Muscle layer of duodenum (tissue), 2 donors: ENCODE data around the gene FRAT2.

Source experiments
- H3K27ac ChIP-seq: one replicate; pipeline ENCODE4 v1.7.0; 2013; ENCODE audit warnings: mild to moderate bottlenecking, low read length
- H3K27me3 ChIP-seq: one replicate; pipeline ENCODE4 v1.7.0; 2013; ENCODE audit warnings: low read depth, mild to moderate bottlenecking, control low read depth, low read length
- H3K36me3 ChIP-seq, 2 donors: one replicate each; pipeline ENCODE4 v1.7.0; 2013; ENCODE audit warnings: low read length in 2 of 2, control low read depth in 1 of 2, mild to moderate bottlenecking in 1 of 2; ENCODE audit not compliant: insufficient read depth in 2 of 2, control insufficient read depth in 1 of 2
- H3K4me1 ChIP-seq, 2 donors: one replicate each; pipeline ENCODE4 v1.7.0; 2013; ENCODE audit warnings: low read length in 2 of 2, mild to moderate bottlenecking in 2 of 2, control low read depth in 1 of 2, moderate library complexity in 1 of 2; ENCODE audit not compliant: insufficient read depth in 2 of 2, control insufficient read depth in 1 of 2
- H3K4me3 ChIP-seq, 2 donors: one replicate each; pipeline ENCODE4 v1.7.0; 2013; ENCODE audit warnings: low read length in 2 of 2, low read depth in 1 of 2, mild to moderate bottlenecking in 1 of 2
- H3K9me3 ChIP-seq, 2 donors: one replicate each; pipeline ENCODE4 v1.7.0; 2013; ENCODE audit warnings: low read length in 2 of 2, control low read depth in 1 of 2, mild to moderate bottlenecking in 1 of 2; ENCODE audit not compliant: control insufficient read depth in 1 of 2
- donor health status: healthy.

The FRAT2 gene

DNA sequence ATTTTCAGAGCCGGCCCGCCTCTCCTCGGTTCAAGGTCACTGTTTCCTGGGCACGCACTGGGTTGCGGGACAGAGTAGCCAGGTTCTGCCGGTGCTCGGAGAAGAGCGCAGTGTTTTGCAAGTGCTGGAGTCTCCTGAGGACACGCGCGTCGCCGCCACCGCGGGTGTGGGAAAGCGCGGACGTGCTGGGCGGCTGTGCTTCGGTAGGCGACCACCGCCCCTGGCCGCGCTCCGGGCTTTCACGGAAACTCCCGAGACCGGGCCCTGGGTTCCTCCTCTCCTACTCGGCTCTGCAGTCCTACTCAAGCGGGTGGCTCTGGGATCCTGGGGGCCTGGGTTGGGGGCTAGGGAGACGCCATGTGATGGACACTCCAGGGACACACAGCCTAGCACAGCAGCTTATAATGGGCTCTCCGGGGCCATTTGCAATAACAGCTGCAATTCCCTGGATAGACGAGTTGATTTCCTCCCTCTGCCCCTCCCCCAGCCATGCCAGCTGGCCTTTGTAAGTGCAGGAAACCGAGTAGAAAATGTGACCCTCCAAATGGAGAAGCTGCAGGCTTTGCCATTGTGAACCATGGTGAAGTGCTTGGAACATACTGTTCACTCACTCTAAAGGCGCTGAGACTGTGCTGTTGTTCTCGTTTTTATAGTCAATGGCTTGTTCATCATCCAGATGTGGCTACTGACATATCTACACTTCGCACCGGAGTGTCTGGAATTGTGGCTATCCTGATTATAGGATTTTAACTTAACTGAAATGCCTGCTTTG, 13.3 kb downstream of the FRAT2 start:
- Histone ChIP-seq H3K36me3 (no peaks in the 10 kb centered on the region), H3K27me3 (no peaks in the 10 kb centered on the region), H3K27ac (peak overlapping the region; percentile 75), H3K9me3 (no peaks in the 10 kb centered on the region), H3K4me1 (peaks cover 5 to 20% of the 10 kb centered on the region in 2 donors), H3K4me3 (peak overlapping the region; percentile 51 to 84)

GRCh38 chr10:97320480-97321031, 14.0 kb downstream of the FRAT2 start:
- no peaks in the 10 kb centered on the region for H3K9me3 ChIP-seq
- H3K27ac ChIP-seq: peak overlapping the region; percentile 75
- H3K27me3 ChIP-seq: no peaks in the 10 kb centered on the region
- H3K36me3 ChIP-seq: no peaks in the 10 kb centered on the region
- H3K4me1 ChIP-seq: peaks cover 5 to 20% of the 10 kb centered on the region in 2 donors
- H3K4me3 ChIP-seq: peak overlapping the region; percentile 51 to 84

- H3K4me1 ChIP-seq: peaks cover 5 to 20% of the 10 kb centered on the region in 2 donors
- H3K36me3 ChIP-seq: no peaks in the 10 kb centered on the region
These were observed 14.7 kb downstream of the FRAT2 start for GRCh38 chr10:97319671-97320479.

DNA sequence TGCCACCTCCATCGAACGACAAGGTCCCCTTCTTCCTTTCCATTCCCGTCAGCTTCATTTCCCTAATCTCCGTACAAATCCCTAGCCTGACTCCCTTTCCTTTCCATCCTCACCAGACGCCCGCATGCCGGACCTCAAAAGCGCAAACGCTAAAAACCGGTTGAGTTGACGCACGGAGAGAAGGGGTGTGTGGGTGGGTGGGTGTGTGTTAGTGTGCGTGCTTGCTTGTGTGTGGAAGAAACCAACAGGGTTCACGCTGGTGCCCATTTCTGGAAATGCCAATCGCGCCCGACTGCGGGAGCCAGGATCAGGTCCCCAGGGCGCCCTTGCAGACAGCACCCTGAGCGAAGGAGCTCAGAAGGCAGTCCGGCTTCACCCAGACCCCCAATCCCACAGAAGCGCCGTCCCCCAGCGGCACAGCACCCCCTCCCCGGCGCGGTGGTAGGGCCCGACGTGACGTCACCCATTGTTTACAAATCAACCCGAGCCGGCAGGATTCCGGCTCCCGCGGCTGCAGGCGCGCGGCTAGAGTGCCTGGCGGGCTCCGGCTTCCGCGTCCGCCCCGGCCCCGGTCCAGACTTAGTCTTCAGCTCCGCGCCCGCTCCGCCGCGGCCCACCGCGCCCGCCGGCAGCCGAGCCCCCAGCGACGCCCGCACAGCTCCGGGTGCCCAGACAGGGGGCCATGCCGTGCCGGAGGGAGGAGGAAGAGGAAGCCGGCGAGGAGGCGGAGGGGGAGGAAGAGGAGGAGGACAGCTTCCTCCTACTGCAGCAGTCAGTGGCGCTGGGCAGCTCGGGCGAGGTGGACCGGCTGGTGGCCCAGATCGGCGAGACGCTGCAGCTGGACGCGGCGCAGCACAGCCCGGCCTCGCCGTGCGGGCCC, 15.5 kb downstream of the FRAT2 start, which contains the start of gene FRAT1:
FRAT1 (plus strand) TSS at position 500 of the 880 bp plus-strand sequence; CDS start at position 683, 183 bp downstream.
- no peaks in the 10 kb centered on the region for H3K27me3 ChIP-seq
- H3K9me3 ChIP-seq: no peaks in the 10 kb centered on the region
- peak within 1 kb of the TSS; percentile 86 for H3K27ac ChIP-seq
- H3K4me3 ChIP-seq: peak within 1 kb of the TSS; percentile 74 to 84
- peaks cover 5 to 20% of the 10 kb centered on the region in 2 donors for H3K4me1 ChIP-seq
- no peaks in the 10 kb centered on the region for H3K36me3 ChIP-seq

More at GRCh38 chr10:97319671-97320479, 14.7 kb downstream of the FRAT2 start:
- H3K9me3 ChIP-seq: no peaks in the 10 kb centered on the region
- H3K27ac ChIP-seq: peak overlapping the region; percentile 75
- no peaks in the 10 kb centered on the region for H3K27me3 ChIP-seq
- H3K4me3 ChIP-seq: peak overlapping the region; percentile 51 to 84

GRCh38 chr10:97314671-97315070, 19.9 kb downstream of the FRAT2 start:
- Histone ChIP-seq H3K4me3 (no peak overlapping the region), H3K27ac (no peak overlapping the region), H3K27me3 (no peaks in the 10 kb centered on the region), H3K36me3 (no peaks in the 10 kb centered on the region), H3K4me1 (no peaks in the 10 kb centered on the region), H3K9me3 (no peaks in the 10 kb centered on the region)

DNA sequence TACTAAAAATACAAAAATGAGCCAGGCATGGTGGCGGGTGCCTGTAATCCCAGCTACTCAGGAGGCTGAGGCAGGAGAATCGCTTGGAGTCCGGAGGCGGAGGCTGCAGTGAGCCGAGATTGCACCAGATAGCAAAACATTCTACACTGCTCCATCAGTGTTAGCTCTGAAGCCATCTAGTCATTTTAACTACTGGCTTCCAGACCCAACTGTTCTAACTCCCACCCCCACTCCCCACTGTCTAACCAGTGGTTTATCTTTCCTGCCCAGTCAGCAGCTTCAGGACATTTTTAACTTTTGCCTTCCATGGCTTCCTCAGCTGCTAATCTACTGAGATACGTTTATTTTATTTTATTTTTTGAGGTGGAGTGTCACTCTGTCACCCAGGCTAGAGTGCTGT, 21.6 kb downstream of the FRAT2 start:
- Histone ChIP-seq H3K27me3 (no peaks in the 10 kb centered on the region), H3K4me3 (no peak overlapping the region), H3K4me1 (no peaks in the 10 kb centered on the region), H3K27ac (no peak overlapping the region), H3K36me3 (no peaks in the 10 kb centered on the region), H3K9me3 (no peaks in the 10 kb centered on the region)

- Histone ChIP-seq H3K4me1 (no peaks in the 10 kb centered on the region), H3K27ac (no peak overlapping the region)
These were observed 23.4 kb downstream of the FRAT2 start for GRCh38 chr10:97311111-97311626.

GRCh38 chr10:97307866-97308780, 26.4 kb downstream of the FRAT2 start:
- no peaks in the 10 kb centered on the region for H3K36me3 ChIP-seq
- H3K4me1 ChIP-seq: no peaks in the 10 kb centered on the region
- no peaks in the 10 kb centered on the region for H3K27me3 ChIP-seq
- H3K4me3 ChIP-seq: no peak overlapping the region
- H3K27ac ChIP-seq: no peak overlapping the region
- H3K9me3 ChIP-seq: no peaks in the 10 kb centered on the region

More at GRCh38 chr10:97311111-97311626, 23.4 kb downstream of the FRAT2 start:
- Histone ChIP-seq H3K27me3 (no peaks in the 10 kb centered on the region), H3K4me3 (no peak overlapping the region), H3K9me3 (no peaks in the 10 kb centered on the region), H3K36me3 (no peaks in the 10 kb centered on the region)

DNA sequence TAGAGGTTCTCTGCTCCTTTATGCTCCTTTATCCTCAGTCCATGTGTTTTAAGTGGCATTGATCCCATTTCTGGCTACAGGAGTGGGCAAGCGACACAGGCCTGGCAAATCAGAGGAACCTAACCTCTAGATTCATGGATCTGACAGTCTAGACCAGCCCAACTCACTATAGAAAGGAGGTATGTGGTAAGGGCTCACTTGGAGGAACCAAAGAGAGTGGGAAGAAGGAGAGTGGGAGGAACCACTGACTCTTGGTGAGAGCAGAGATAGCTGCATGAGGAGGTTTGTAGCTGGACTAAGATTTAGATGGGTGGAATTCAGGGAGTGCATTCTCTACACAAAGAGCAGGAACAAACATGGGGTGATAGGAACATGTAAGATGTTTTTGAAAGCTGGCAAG, 27.1 kb downstream of the FRAT2 start:
- Histone ChIP-seq H3K27ac (no peak overlapping the region), H3K4me3 (no peak overlapping the region), H3K36me3 (no peaks in the 10 kb centered on the region), H3K4me1 (no peaks in the 10 kb centered on the region), H3K9me3 (no peaks in the 10 kb centered on the region), H3K27me3 (no peaks in the 10 kb centered on the region)
